Measurements from ENCODE around the gene OSBPL6.

OSBPL6 gene

GRCh38 chr2:178199334-178199733 lies 5.0 kb downstream of the OSBPL6 start:
- no peak for DNase-seq

GRCh38 chr2:178200331-178200730 lies 6.0 kb downstream of the OSBPL6 start:
- no peak for DNase-seq

- no peak for DNase-seq
Observed at GRCh38 chr2:178202927-178203326, 8.6 kb downstream of the OSBPL6 start.

- no peak for DNase-seq
Observed at GRCh38 chr2:178204977-178205376, 10.7 kb downstream of the OSBPL6 start.

GRCh38 chr2:178205853-178206521 lies 11.7 kb downstream of the OSBPL6 start:
- no peak for DNase-seq

- DNase-seq = no peak
Observed at GRCh38 chr2:178208336-178208735, 14.0 kb downstream of the OSBPL6 start.

GRCh38 chr2:178208817-178209216 lies 14.5 kb downstream of the OSBPL6 start:
- no peak for DNase-seq

GRCh38 chr2:178211460-178211859 lies 17.1 kb downstream of the OSBPL6 start:
- no peak for DNase-seq

GRCh38 chr2:178211943-178212342 lies 17.6 kb downstream of the OSBPL6 start:
- no peak for DNase-seq

GRCh38 chr2:178213991-178214390 lies 19.7 kb downstream of the OSBPL6 start:
- no peak for DNase-seq

GRCh38 chr2:178219247-178219646 lies 24.9 kb downstream of the OSBPL6 start:
- no peak for DNase-seq

GRCh38 chr2:178220814-178221213 lies 26.5 kb downstream of the OSBPL6 start:
- no peak for DNase-seq

GRCh38 chr2:178221556-178221955 lies 27.2 kb downstream of the OSBPL6 start:
- no peak for DNase-seq

GRCh38 chr2:178223806-178224205 lies 29.5 kb downstream of the OSBPL6 start:
- no peak for DNase-seq

- DNase-seq = no peak
Observed at GRCh38 chr2:178225006-178225805, 30.9 kb downstream of the OSBPL6 start.

GRCh38 chr2:178227187-178227586 lies 32.9 kb downstream of the OSBPL6 start:
- DNase-seq = no peak

GRCh38 chr2:178229927-178230326 lies 35.6 kb downstream of the OSBPL6 start:
- DNase-seq = no peak

- DNase-seq = no peak
Observed at GRCh38 chr2:178230396-178230795, 36.1 kb downstream of the OSBPL6 start.

GRCh38 chr2:178233428-178233827 lies 39.1 kb downstream of the OSBPL6 start:
- no peak for DNase-seq

- DNase-seq = no peak
Observed at GRCh38 chr2:178234648-178235047, 40.3 kb downstream of the OSBPL6 start.

GRCh38 chr2:178237488-178238153 lies 43.3 kb downstream of the OSBPL6 start:
- DNase-seq = no peak

GRCh38 chr2:178238154-178238521 lies 43.8 kb downstream of the OSBPL6 start:
- no peak for DNase-seq

- no peak for DNase-seq
Observed at GRCh38 chr2:178238750-178239149, 44.4 kb downstream of the OSBPL6 start.
